GM12864 (cell line): ENCODE measurements around the gene RPS6KA6.

Experiments
- DNase-seq: peaks from one replicate; pipeline ENCODE4 v3.0.0-alpha.2; 2011; ENCODE audit warnings: low read depth
- H3K4me3 ChIP-seq: 2 replicates; pipeline ENCODE4 v1.5.1; 2011; ENCODE audit warnings: mild to moderate bottlenecking, low read depth, low read length, control low read depth
- CTCF ChIP-seq: IDR thresholded peaks from 2 replicates; pipeline ENCODE4 v1.5.1; 2011; ENCODE audit warnings: low read depth, mild to moderate bottlenecking, moderate library complexity, low read length, control low read depth, inconsistent platforms; ENCODE audit errors: missing control alignments

RPS6KA6 gene

GRCh38 chrX:84047339-84047738 is 140.7 kb downstream of the RPS6KA6 start:
- H3K4me3 ChIP-seq: no peak overlapping the region
- DNase-seq: no peak
- no peak for TF ChIP-seq CTCF

GRCh38 chrX:84046403-84046984 is 141.5 kb downstream of the RPS6KA6 start:
- no peak for DNase-seq
- peak; percentile 66 for TF ChIP-seq CTCF
- H3K4me3 ChIP-seq: no peak overlapping the region

GRCh38 chrX:84044051-84044450 is 143.9 kb downstream of the RPS6KA6 start:
- no peak for DNase-seq
- TF ChIP-seq CTCF: no peak
- H3K4me3 ChIP-seq: no peak overlapping the region
